Neural cell (in vitro differentiated cells): ENCODE results near the gene MYOZ2.

Experiments used
- CTCF ChIP-seq: fragments of 450-650 bp; IDR thresholded peaks from 2 replicates; pipeline ENCODE4 v1.5.1; 2014; ENCODE audit warnings: antibody characterized with exemption, mild to moderate bottlenecking, moderate library complexity; ENCODE audit not compliant: poor library complexity, severe bottlenecking
- EP300 ChIP-seq: fragments of 450-650 bp; conservative IDR thresholded peaks from 2 replicates; pipeline ENCODE4 v1.6.1; 2014; ENCODE audit warnings: antibody characterized with exemption, mild to moderate bottlenecking, moderate library complexity; ENCODE audit not compliant: poor library complexity, severe bottlenecking
- REST ChIP-seq: IDR thresholded peaks from 2 replicates; pipeline ENCODE4 v1.6.1; 2012; ENCODE audit warnings: borderline replicate concordance
- TAF1 ChIP-seq: IDR thresholded peaks from 2 replicates; pipeline ENCODE4 v1.6.1; 2012; ENCODE audit warnings: low read depth

- no peak for TF ChIP-seq CTCF
- TF ChIP-seq REST = no peak
- no peak for TF ChIP-seq EP300
- no peak for TF ChIP-seq TAF1
Observed at GRCh38 chr4:119211867-119212233, 76.2 kb downstream of the MYOZ2 start.
